GM19395 (cell line): ENCODE results near the gene CLCA2.

Experiments used
- ATAC-seq: cut with Tn5 transposase; IDR thresholded peaks from one replicate; pipeline ENCODE4 v1.9.1; 2021; ENCODE audit warnings: mild to moderate bottlenecking, moderate library complexity; ENCODE audit not compliant: unreplicated experiment

The CLCA2 gene, protein sequence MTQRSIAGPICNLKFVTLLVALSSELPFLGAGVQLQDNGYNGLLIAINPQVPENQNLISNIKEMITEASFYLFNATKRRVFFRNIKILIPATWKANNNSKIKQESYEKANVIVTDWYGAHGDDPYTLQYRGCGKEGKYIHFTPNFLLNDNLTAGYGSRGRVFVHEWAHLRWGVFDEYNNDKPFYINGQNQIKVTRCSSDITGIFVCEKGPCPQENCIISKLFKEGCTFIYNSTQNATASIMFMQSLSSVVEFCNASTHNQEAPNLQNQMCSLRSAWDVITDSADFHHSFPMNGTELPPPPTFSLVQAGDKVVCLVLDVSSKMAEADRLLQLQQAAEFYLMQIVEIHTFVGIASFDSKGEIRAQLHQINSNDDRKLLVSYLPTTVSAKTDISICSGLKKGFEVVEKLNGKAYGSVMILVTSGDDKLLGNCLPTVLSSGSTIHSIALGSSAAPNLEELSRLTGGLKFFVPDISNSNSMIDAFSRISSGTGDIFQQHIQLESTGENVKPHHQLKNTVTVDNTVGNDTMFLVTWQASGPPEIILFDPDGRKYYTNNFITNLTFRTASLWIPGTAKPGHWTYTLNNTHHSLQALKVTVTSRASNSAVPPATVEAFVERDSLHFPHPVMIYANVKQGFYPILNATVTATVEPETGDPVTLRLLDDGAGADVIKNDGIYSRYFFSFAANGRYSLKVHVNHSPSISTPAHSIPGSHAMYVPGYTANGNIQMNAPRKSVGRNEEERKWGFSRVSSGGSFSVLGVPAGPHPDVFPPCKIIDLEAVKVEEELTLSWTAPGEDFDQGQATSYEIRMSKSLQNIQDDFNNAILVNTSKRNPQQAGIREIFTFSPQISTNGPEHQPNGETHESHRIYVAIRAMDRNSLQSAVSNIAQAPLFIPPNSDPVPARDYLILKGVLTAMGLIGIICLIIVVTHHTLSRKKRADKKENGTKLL

DNA sequence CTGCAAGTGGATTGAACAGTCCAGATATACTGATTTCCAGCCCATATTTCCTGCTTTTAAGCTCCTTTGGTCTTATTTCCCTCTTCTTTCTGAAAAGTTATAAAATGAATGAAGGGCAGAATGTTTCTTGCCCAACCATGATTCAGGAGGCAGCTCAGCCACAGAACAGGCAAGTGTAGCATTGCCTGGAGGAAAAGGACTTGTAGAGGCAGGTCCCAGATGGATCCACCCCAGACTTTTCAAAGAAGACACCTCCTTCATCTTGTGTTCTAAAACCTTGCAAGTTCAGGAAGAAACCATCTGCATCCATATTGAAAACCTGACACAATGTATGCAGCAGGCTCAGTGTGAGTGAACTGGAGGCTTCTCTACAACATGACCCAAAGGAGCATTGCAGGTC, at the start of gene CLCA2:
Gene CLCA2 (plus strand): TSS at position 299 of the 400 bp plus-strand sequence. CDS start 77 bp downstream, at position 376.
- ATAC-seq: no peak

DNA sequence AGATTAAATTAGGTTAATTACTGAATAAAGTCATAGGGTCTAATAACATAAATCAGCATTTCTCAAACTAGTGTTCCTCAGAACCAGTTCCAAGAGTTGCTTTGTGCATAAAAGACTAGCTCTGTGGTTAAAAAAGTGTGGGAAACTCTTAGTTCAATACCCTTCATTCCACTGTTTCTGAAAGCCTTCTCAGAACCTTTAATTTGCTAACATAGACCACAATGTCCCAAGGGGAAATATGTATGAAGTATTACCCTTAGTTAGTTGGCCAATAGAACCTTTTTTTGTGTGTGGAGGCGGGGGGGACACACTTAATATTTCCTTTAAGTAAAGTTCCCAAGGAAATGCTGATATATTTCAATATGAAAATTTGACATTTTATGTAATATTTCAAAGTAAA, 48.3 kb upstream of the CLCA2 start:
- ATAC-seq: no peak

DNA sequence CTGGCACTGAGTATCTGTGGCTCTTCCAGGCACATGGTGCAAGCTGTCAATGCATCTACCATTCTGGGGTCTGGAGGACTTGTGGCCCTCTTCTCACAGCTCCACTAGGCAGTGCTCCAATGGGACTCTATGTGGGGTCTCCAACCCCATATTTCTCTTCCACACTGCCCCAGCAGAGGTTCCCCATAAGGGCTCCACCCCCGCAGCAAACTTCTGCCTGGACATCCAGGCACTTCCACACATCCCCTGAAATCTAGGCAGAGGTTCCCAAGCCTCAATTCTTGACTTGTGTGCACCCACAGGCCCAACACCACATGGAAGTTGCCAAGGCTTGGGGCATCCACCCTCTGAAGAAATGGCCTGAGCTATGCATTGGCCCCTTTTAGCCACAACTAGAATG, 46.6 kb upstream of the CLCA2 start:
- no peak for ATAC-seq

DNA sequence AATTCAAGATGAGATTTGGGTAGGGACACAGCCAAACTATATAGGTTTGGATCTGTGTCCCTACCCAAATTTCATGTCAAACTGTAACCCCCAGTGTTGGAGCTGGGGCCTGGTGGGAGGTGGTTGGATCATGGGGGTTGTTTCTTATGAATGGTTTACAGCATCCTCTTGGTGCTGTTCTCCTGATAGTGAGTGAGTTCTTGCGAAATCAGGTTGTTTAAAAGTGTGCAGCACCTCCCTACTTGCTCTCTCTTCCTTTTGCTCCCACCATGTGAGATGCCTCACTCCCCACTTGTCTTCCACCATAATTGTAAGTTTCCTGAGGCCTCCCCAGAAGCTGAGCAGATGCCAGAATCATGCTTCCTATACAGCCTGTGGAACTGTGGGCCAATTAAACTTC, 45.2 kb upstream of the CLCA2 start:
- ATAC-seq: no peak

DNA sequence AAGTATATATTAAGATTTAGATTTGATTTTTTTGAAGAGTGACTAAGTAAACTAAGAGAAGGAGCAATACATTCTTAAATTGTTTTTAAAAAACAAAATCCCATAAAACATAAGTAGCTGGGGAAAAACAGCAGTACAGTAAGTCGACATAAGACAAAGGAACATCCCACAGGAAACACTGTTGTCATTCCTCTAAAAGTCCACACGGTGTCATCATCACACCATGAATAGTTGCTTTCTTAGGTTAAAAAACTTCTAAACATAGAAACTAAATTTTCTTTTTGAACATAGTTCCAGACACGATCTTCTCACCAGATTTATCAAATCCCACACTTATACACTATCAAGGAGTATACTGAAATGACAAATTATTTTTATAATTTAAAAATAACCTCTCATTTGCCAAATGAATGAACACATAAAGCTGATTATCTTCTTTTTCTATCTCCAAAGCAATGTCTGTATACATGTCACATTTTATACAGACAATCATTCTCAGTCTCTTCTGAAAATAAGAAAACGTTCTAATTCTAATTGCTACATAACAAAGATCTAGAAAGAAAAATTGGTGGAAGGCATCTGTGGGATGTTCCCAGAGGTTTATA, 43.6 kb upstream of the CLCA2 start:
- peak; percentile 82 for ATAC-seq

DNA sequence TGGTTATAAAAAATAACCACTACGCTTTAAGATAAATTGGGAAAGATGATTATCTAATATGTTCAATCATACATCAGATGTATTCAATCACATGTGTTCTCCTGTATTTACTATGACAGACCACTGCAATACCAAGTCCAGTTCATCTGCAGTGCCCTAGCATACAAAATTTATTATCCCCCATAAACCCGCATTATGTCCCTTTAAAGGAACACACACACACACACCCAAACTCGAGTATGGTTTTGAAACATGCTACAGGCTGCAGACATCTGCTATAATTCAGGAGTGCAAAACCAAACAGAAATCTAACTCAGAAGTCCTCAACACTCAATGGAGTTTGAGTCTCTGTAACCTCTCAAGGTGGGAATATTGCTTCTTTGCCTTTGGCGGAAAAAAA, 42.7 kb upstream of the CLCA2 start:
- no peak for ATAC-seq

DNA sequence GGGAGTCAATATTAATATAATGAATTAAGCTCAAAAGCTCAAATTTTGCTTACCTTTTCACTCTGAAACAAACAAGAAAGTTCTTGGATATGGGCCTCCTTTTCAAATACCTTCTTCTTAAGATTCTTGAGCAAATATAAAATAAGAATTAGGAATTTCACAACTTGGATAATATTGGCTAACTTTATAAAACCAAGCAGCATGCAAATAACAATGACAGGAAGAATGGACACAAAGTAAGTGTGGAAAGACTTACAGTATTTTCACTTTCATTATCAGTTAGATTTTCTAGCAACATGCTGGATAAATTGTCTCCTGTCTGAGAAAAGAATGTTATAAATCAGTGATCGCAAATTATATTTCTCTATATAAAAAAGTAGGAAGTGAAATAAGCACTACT, 41.1 kb upstream of the CLCA2 start:
- ATAC-seq: peak; percentile 56

DNA sequence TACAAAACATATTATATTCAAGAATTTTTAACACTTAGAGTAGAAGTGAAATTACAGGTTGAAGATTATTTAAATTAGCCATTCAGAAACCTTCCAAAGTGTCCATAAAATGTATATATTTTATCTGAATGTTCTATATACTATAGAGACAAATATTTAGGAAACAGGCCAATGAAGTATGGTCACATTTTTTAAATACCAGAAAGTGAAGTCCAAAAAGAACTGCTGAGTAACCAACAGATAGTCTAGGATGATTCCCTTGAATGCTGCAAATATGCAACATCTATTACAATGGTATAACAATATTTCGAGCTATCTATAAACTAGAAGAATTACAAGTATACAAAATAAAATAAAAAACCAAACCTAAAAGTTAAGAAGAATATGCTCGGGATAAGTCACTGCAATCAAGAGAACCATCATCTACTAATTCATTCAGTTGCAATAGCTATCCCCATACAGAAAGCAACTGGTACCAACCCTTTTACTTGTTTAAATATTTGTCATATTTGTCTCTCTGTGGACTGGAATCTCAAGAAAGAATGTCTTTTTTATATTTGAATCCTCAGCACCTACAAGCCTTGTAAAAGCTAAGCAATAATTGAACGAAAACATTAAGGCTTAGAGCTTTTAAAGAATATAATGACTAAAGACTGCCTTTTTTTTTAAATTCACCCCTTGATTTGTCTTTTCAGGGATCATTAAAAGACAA, 35.9 kb upstream of the CLCA2 start:
- no peak for ATAC-seq

DNA sequence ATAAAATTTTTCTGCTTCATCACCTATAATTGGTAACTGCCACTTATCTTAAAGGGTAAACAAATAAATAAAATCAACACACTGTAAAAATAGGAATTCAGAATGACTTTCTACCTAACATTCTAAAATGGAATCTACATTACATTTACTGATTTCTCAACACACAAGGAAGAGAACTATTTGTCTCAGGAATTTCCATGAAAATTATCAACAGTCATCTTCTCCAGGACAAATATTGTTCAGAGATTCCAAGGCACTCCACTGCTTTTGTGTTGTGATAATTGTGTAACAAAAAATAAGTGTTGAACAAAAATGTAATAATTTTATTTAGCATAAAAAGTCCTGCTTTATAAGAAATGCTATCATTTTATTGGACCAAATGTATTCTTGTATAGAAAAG, 35.2 kb upstream of the CLCA2 start:
- no peak for ATAC-seq

DNA sequence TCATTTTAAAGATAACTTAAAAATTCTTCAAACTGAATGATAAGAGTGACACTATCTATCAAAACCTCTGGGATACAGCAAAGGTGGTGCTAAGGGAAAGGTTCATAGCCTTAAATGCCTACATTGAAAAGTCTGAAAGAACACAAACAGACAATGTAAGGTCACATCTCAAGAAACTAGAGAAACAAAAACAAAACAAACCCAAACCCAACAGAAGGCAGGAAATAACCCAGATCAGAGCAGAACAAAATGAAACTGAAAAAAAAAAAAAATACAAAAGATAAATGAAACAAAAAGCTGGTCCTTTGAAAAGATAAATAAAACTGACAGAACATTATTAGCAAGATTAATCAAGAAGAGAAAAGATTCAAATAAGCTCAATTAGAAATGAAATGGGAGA, 34.7 kb upstream of the CLCA2 start:
- ATAC-seq: peak; percentile 97

DNA sequence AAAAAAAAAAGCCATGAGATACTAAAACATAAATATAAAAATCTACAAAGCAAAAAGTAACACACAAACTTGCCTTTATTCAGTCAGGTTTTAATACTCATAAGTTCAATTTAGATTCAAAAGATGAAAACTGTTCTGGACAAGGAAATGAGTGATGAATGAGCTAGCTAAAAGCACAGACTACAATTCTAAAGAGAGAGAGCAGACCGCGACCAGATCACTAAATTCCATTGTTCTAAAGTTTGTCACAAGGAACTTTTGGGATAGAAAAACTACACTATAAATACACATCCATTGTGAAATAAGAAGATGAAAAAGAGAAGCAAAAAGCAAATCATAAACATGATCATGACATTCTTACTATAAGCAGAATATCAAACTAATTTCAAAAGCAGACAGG, 29.6 kb upstream of the CLCA2 start:
- ATAC-seq: no peak

DNA sequence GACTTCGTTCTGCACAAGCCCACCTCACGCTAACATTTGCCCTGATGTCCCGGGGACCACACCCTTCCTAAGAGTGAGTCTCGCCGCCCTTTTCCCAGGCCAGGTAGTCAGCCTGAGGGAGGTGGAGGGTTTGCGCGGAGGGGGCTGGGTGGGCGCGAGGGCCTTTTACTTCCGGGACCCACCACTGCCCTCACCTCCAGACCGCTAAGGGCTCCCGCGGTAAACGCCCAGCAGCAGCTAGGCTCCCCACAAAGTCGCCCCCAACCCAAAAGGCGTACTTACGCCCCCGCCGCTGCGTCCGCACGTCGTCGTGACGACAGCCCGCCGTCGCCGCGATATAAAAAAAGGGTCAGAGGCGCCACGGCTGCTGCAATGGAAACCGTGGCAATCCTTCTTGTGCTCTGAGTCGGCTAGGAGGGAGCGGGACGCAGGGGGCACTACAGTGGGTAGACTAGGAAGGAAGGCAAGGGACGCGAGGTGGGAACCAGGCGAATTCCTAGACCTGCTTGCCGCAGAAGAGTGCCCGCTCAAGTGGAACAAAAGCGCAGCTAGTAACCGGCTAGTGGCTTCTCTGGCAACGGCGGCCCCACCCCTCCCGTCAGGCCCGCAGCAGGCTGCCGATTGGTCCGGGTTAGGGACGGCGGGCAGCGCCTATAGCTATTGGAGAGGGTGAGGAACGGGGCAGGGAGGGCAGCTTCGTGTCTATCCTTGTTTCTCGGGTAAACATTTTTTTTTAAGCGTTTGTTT, 28.0 kb upstream of the CLCA2 start, which contains the start of gene ODF2L:
Gene ODF2L (minus strand): TSS at position 573 of the 747 bp plus-strand sequence. CDS start 9,296 bp downstream, outside the sequence.
- ATAC-seq: peak; percentile 100

DNA sequence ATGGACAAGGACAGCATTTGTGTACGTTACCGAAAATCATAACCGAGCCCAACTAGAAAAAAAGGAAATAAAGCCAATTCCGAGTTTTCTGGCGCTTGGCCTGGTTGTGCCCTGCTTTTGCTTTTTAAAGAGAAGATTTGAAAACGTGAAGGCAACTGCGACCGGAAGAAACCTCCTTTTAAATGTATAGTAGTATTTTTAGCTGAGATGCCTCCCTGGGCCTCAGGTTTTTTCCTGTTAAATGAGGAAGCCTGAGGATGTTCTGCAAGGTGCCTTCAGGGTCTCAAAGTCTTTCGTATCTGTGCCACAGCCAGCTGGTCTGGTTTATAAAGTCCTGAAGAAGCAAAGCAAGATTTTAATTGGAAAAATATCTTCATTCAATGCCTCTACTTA, 27.5 kb upstream of the CLCA2 start:
- ATAC-seq: peak; percentile 38

DNA sequence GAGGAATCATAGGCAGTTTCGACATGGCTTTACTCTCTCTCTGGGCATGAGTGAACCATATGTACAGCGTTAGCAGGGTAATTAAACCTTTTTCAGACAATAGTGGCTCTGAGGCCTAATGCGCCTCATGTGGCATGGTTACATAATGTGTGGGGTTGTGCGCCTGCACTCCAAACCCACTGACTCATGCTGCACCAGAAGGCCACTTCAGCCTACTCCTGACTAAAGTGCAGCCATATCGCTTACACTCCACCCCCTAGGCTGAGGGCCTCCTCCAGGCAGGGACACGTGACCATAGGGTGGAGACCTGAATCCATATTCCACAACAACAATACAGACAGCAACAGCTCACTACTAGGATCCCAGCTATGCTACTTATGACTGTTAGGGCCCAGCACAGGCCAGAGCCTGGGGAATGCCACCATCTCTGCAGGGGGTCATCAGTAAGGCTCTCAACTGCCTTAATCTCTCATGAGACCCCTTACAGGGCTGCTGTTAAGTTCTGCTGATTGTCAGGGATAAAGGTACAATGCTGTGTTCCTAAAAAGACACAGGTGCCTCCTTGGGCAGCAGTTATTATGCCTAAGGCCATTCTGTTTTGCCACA, 14.5 kb upstream of the CLCA2 start:
- ATAC-seq: no peak

DNA sequence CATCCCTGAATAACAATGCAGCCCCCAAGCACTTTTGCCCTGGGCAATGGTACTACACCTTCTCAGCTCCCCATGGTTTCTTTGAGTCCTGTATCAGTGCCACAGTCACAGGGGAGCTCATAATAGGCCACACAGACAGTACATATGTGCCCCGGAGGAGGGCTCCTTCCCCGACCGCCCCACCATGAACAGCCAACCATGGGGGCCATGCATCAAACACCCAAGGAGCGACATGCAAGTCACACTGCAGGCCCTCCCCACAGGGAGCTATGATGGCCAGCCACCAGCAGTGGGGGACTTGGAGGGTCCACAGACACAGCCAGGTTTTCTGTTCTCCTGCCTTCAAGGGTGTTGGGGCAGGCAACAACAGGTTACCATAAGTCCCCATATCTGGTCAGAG, 13.1 kb upstream of the CLCA2 start:
- ATAC-seq: no peak

DNA sequence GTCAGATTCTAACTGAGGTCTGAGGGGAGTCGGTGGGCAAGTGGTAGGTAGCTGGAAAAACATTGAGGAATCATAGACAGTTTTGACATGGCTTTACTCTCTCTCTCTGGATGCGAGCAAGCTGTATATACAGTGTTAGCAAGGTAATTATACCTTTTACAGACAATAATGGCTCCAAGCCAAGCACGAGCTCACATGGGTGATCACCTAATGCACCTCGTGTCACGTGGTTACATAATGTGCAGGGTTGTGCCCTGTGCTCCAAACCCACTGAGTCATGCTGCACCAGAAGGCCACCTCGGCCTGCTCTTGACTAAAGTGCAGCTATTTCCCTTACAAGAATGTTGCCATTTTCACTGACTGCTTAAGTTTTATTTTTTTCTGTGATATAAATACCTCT, 7.6 kb upstream of the CLCA2 start:
- no peak for ATAC-seq

DNA sequence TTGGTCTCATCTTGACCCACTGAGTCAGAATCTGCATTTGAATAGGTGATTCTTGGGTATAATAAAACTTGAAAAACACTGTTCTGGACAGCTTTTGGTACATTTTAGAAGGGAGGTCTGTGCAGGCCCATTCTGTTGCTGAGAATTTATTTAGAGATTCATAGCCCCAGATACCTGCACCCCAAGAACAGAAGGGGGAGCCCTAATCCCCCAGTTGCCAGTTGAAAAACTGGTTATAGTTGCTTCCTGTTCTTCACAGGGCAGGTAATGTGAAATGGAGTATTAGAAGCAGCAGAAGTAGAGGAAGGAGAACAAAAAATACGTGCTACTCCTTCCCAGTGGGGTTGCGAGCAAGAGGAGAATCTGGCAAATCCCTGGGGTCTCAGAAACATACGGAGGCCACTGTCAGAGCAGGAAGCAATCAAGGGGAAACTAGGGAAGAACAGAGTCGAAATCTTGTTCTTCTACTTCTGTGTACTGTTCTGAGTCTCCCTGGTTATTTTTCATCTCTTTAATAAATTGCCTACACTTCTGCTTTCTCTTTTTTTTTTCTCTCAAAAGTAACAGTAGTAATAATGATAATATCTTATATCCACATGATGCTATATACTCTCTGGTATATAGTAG, 4.6 kb upstream of the CLCA2 start:
- peak; percentile 92 for ATAC-seq

DNA sequence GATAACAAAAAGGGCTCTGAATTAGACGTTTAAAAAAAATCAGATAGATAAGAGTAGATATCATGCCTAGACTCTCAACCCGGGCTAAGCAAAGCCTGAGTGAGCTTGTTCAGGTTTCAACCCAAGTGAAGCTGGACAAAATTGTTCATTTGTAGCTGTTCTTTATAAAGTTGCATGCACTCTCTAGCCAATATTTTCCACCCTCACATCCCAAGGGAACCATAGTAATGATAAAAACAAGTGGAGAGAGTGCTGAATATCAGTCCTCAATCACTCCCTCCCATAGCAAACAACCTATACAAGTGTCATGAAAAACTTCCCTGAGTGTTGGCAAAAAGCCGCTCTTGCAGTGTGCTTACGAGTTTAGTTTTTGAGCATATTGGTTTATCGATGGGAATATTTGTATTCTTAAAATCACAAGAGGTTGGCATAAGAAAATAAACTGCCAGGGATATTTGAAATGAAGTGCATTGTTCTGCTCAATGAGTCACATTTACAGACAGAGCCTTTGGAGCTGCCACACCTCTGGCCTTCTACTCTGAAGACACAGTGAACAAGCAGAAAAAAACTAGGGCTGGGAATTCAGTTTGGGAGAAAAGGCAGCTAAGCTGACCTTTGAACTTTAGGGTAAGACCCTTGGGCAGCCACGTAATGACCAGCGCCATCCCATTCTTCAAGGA, 2.2 kb upstream of the CLCA2 start:
- ATAC-seq: no peak

DNA sequence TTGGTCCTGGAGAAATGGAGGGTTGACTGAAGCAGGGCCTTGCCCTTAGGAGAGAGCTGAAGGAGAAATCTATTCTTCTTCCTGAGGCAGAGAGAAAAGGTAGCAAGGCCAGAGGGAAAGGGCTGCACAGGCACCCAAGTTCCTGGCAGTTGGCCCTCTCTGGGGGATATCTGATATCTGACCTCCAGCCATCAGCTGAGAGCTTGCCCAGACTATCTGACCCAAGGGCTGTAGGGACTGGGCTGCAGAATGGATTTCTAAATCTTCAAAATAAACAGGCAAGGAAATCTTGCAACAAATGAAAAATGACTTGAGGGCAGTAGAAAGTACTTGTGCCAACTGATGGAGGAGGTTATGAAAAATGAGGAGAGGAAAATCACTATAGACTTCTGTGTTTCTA, 498 bp upstream of the CLCA2 start:
- no peak for ATAC-seq
